IMR-90 (cell line): Measurements from ENCODE around the gene AP3B1. TPM values are rescaled to one million over a fixed set of nuclear protein-coding genes. Genes with fewer than 3 reads are reported as not detected.

Experiments
- ATAC-seq: fragments of 200-7000 bp; cut with Tn5 transposase; 2 replicates; pipeline ENCODE4 v1.9.1; 2020; ENCODE audit warnings: low read depth, mild to moderate bottlenecking, moderate library complexity
- BruUV-seq: library from RNA; stranded (reverse); fragments of 400-500 nt; replicated peaks from 2 replicates; lab custom pipeline; 2021; lab: Mats Ljungman, UMichigan
- CTCF ChIA-PET: fragments of 300-600 bp; formaldehyde crosslinking; extraction: SDS; loops from one replicate; lab custom pipeline; 2021; ENCODE audit warnings: antibody characterized with exemption; lab: Yijun Ruan, JAX
- POLR2A ChIA-PET: fragments of 300-600 bp; sonication (Branson Sonifier 250); formaldehyde crosslinking; loops from one replicate; lab custom pipeline; 2022; ENCODE audit warnings: antibody characterized with exemption; ENCODE audit not compliant: unreplicated experiment; lab: Charles Lee
- DNase-seq: peaks from one replicate; pipeline ENCODE4 v3.0.0; 2013
- H2AFZ ChIP-seq: replicated peaks from 2 replicates; pipeline ENCODE3; 2013; ENCODE audit warnings: low read length, mild to moderate bottlenecking; ENCODE audit not compliant: poor library complexity
- H2AK5ac ChIP-seq: 2 replicates; pipeline ENCODE4 v1.6.1; 2013; ENCODE audit warnings: low read depth, low read length, inconsistent platforms
- H2AK9ac ChIP-seq: replicated peaks from 2 replicates; pipeline ENCODE3; 2013; ENCODE audit warnings: mild to moderate bottlenecking, low read depth, low read length, moderate library complexity; ENCODE audit not compliant: poor library complexity
- H2BK120ac ChIP-seq: 2 replicates; pipeline ENCODE4 v1.6.1; 2013; ENCODE audit warnings: low read depth, low read length, inconsistent platforms
- H2BK15ac ChIP-seq: 3 replicates; pipeline ENCODE4 v1.6.1; 2013; ENCODE audit warnings: low read depth, low read length, inconsistent platforms
- H2BK20ac ChIP-seq: 2 replicates; pipeline ENCODE4 v1.6.1; 2013; ENCODE audit warnings: low read depth, mild to moderate bottlenecking, inconsistent platforms, low read length, moderate library complexity
- H2BK5ac ChIP-seq: 2 replicates; pipeline ENCODE4 v1.6.1; 2013; ENCODE audit warnings: mild to moderate bottlenecking, low read depth, low read length, inconsistent platforms; ENCODE audit not compliant: poor library complexity, severe bottlenecking
- H3K14ac ChIP-seq: replicated peaks from 2 replicates; pipeline ENCODE4 v1.6.1; 2013; ENCODE audit warnings: low read depth, low read length, inconsistent platforms
- H3K18ac ChIP-seq: 2 replicates; pipeline ENCODE4 v1.6.1; 2013; ENCODE audit warnings: low read depth, low read length, control low read depth
- H3K23ac ChIP-seq: 2 replicates; pipeline ENCODE4 v1.6.1; 2013; ENCODE audit warnings: low read depth, low read length, inconsistent platforms
- H3K27ac ChIP-seq: 2 replicates; pipeline ENCODE4 v1.5.1; 2013; ENCODE audit warnings: mild to moderate bottlenecking, control low read depth, low read length; ENCODE audit not compliant: insufficient read depth
- H3K27me3 ChIP-seq: 2 replicates; pipeline ENCODE4 v1.6.1; 2013; ENCODE audit warnings: low read length; ENCODE audit not compliant: control insufficient read depth, insufficient read depth
- H3K36me3 ChIP-seq: 2 replicates; pipeline ENCODE4 v1.6.1; 2013; ENCODE audit warnings: low read length, mixed read lengths; ENCODE audit not compliant: control insufficient read depth, insufficient read depth
- H3K4ac ChIP-seq: 2 replicates; pipeline ENCODE4 v1.6.1; 2013; ENCODE audit warnings: low read depth, low read length, inconsistent platforms
- H3K4me1 ChIP-seq: 2 replicates; pipeline ENCODE4 v1.6.1; 2013; ENCODE audit warnings: low read length, mixed read lengths; ENCODE audit not compliant: control insufficient read depth, insufficient read depth
- H3K4me2 ChIP-seq: 2 replicates; pipeline ENCODE4 v1.6.1; 2013; ENCODE audit warnings: low read depth, mild to moderate bottlenecking, control low read depth, low read length, moderate library complexity
- H3K4me3 ChIP-seq: 2 replicates; pipeline ENCODE4 v1.5.1; 2013; ENCODE audit warnings: low read depth, mild to moderate bottlenecking, control low read depth, low read length, moderate library complexity; ENCODE audit not compliant: insufficient read depth
- H3K56ac ChIP-seq: 2 replicates; pipeline ENCODE4 v1.6.1; 2013; ENCODE audit warnings: low read length, inconsistent platforms; ENCODE audit not compliant: insufficient read depth; ENCODE audit errors: extremely low read depth
- H3K79me1 ChIP-seq, 2 experiments: 2 replicates each; pipeline ENCODE4 v1.6.1; 2013; ENCODE audit warnings: low read length in 2 of 2, inconsistent platforms in 1 of 2, low read depth in 1 of 2
- H3K9ac ChIP-seq: 2 replicates; pipeline ENCODE4 v1.6.1; 2013; ENCODE audit warnings: low read depth, low read length, control low read depth
- H3K9me1 ChIP-seq: 2 replicates; pipeline ENCODE4 v1.6.1; 2013; ENCODE audit warnings: low read length, inconsistent platforms; ENCODE audit not compliant: insufficient read depth
- H3K9me3 ChIP-seq: 2 replicates; pipeline ENCODE4 v1.6.1; 2013; ENCODE audit warnings: low read length; ENCODE audit not compliant: control insufficient read depth, insufficient read depth
- H4K20me1 ChIP-seq: 2 replicates; pipeline ENCODE4 v1.6.1; 2013; ENCODE audit warnings: low read length, inconsistent platforms; ENCODE audit not compliant: insufficient read depth
- H4K5ac ChIP-seq: 2 replicates; pipeline ENCODE4 v1.6.1; 2013; ENCODE audit warnings: mild to moderate bottlenecking, low read depth, low read length, control low read depth
- H4K8ac ChIP-seq, 2 experiments: 2 replicates each; pipeline ENCODE4 v1.6.1; 2013; ENCODE audit warnings: low read depth in 2 of 2, low read length in 2 of 2, control low read depth in 1 of 2, inconsistent platforms in 1 of 2
- H4K91ac ChIP-seq: 2 replicates; pipeline ENCODE4 v1.6.1; 2013; ENCODE audit warnings: low read depth, low read length, inconsistent platforms; ENCODE audit not compliant: insufficient read depth
- BHLHE40 ChIP-seq: fragments of 150-350 bp; IDR thresholded peaks from 2 replicates; pipeline ENCODE4 v1.6.1; 2016; ENCODE audit warnings: mild to moderate bottlenecking, low read depth, low read length
- CHD1 ChIP-seq: IDR thresholded peaks from 2 replicates; pipeline ENCODE4 v1.6.1; 2012; ENCODE audit warnings: low read depth, low read length, improper control_type of control experiment
- MAFK ChIP-seq: IDR thresholded peaks from 2 replicates; pipeline ENCODE4 v1.6.1; 2012; ENCODE audit warnings: low read depth, low read length, improper control_type of control experiment
- MAZ ChIP-seq: IDR thresholded peaks from 2 replicates; pipeline ENCODE4 v1.6.1; 2012; ENCODE audit warnings: low read depth, mild to moderate bottlenecking, low read length, improper control_type of control experiment, moderate library complexity, borderline replicate concordance
- MXI1 ChIP-seq: IDR thresholded peaks from 2 replicates; pipeline ENCODE4 v1.6.1; 2012; ENCODE audit warnings: low read depth, mild to moderate bottlenecking, low read length, moderate library complexity, borderline replicate concordance
- NFE2L2 ChIP-seq: fragments of 150-350 bp; IDR thresholded peaks from 2 replicates; pipeline ENCODE4 v1.6.1; 2016; ENCODE audit warnings: low read depth, mild to moderate bottlenecking, low read length
- POLR2A ChIP-seq: IDR thresholded peaks from 2 replicates; pipeline ENCODE4 v1.6.1; 2012; ENCODE audit warnings: mild to moderate bottlenecking, low read depth, low read length
- RAD21 ChIP-seq: IDR thresholded peaks from 2 replicates; pipeline ENCODE4 v1.6.1; 2012; ENCODE audit warnings: low read length, improper control_type of control experiment
- SMC3 ChIP-seq: fragments of 150-350 bp; IDR thresholded peaks from 2 replicates; pipeline ENCODE4 v1.6.1; 2016; ENCODE audit warnings: low read depth, mild to moderate bottlenecking, antibody characterized with exemption, low read length, moderate library complexity
- WGBS, 2 experiments: methylation state at CpG; one replicate each; pipeline versions ENCODE4 v1.1.5 to v1.1.7; 2013; ENCODE audit warnings: missing lambda C conversion rate in 2 of 2; ENCODE audit not compliant: insufficient read length in 1 of 2; ENCODE audit errors: extremely low coverage in 2 of 2; 5-methylcytosine and 5-hydroxymethylcytosine counted together
- dilution Hi-C: fragments of 300-500 bp; cut with HindIII; formaldehyde crosslinking; loops from one replicate; pipeline ENCODE4 v1.14.3; 2018; ENCODE audit warnings: low sequenced_read_pairs; ENCODE audit not compliant: unreplicated experiment
- in situ Hi-C: fragments of 300-500 bp; cut with MboI; formaldehyde crosslinking; loops from 3 replicates; pipeline ENCODE4 v1.14.3; 2019; ENCODE audit warnings: low sequenced_read_pairs, inconsistent platforms, mixed read lengths
- intact Hi-C: fragments of 100-400 bp; cut with micrococcal nuclease; formaldehyde crosslinking; loops from 2 replicates; pipeline ENCODE4 v1.10.0; 2022
- polyA plus RNA-seq, 3 experiments: library from polyadenylated mRNA; depleted of rRNA; stranded (reverse); fragments of >200 nt; gene quantifications; 2 replicates each; pipeline ENCODE4 v1.2.3, GENCODE V29; 2012; ENCODE audit warnings: low replicate concordance in 1 of 3
- total RNA-seq: library from RNA; depleted of rRNA; stranded (reverse); fragments of >200 nt; gene quantifications from 2 replicates; pipeline ENCODE4 v1.2.3, GENCODE V29; 2012
- TF ChIP-seq, protein P1 (sequence below): conservative IDR thresholded peaks from 2 replicates; pipeline ENCODE4 v1.5.1; 2012; ENCODE audit warnings: mild to moderate bottlenecking, low read depth, low read length, improper control_type of control experiment

AP3B1 gene
- total and polyA plus RNA-seq, 2 of the 4 experiments (the other 2 are of a cell fraction): 33.1 to 59.0 TPM

DNA sequence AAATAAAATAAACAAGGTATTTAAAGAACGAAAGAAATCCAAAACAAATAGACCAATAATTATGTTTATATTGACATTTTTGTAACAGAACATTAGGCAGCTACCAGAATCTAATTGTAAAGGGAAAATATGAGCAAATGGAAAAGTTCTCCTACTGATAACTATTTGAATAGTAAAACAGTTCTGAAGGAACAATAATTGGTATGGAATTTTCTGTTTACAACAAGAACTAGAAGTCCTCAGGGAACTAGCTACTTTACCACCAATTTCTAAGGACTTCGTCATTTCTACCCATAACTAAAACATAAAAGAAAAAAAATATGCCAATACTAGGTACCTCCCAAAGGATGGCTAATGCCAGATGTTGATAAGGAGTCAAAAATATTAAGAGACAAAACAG is 58.5 kb downstream of the AP3B1 start:
- Histone ChIP-seq H3K14ac (peak overlapping the region; percentile 25), H2BK120ac (no peak overlapping the region), H4K8ac (no peak overlapping the region), H2BK20ac (no peak overlapping the region), H3K4me2 (no peak overlapping the region), H3K9ac (no peak overlapping the region), H3K79me1 (peaks cover 33 to 38% of the 10 kb centered on the region in 2 experiments), H4K20me1 (peaks cover 18% of the 10 kb centered on the region; the same call in 1 of the 2 replicates), H3K18ac (no peak overlapping the region), H3K36me3 (peaks cover 5% of the 10 kb centered on the region), H4K91ac (0 out of 2 replicates have a peak overlapping the region, but pooled peaks have one; percentile 1), H2AFZ (no peak overlapping the region), H2BK15ac (no peak overlapping the region), H2BK5ac (peak overlapping the region; percentile 26), H3K27me3 (no peaks in the 10 kb centered on the region), H3K27ac (no peak overlapping the region), H3K4me1 (peaks cover 4% of the 10 kb centered on the region; the same call in 1 of the 2 replicates), H2AK9ac (no peak overlapping the region), H3K9me3 (no peaks in the 10 kb centered on the region), H3K56ac (no peak overlapping the region), H3K4me3 (no peak overlapping the region), H3K23ac (no peak overlapping the region), H4K5ac (no peak overlapping the region), H2AK5ac (no peak overlapping the region), H3K9me1 (no peaks in the 10 kb centered on the region; the same call in 1 of the 2 replicates), H3K4ac (no peak overlapping the region)
- DNase-seq (peak; percentile 24), ATAC-seq (peak; percentile 35)
- no CpG with 5 or more reads among the region's 2 CpGs for WGBS, 2 experiments
- intact Hi-C loops (no loop called here), in situ Hi-C loops (no loop called here), dilution Hi-C loops (no loop called here)
- CTCF ChIA-PET: interaction anchor here (1.3 kb wide), 1 partner anchor 20 kb away, joined by 3 read pairs; no protein-coding TSS in a partner anchor
- POLR2A ChIA-PET: no interaction called here
- no peak for TF ChIP-seq NFE2L2
- TF ChIP-seq POLR2A: no peak
- no peak for TF ChIP-seq BHLHE40
- TF ChIP-seq RAD21: no peak
- no peak for TF ChIP-seq MAZ
- TF ChIP-seq MXI1: no peak
- no peak for TF ChIP-seq CHD1
- TF ChIP-seq, protein P1, sequence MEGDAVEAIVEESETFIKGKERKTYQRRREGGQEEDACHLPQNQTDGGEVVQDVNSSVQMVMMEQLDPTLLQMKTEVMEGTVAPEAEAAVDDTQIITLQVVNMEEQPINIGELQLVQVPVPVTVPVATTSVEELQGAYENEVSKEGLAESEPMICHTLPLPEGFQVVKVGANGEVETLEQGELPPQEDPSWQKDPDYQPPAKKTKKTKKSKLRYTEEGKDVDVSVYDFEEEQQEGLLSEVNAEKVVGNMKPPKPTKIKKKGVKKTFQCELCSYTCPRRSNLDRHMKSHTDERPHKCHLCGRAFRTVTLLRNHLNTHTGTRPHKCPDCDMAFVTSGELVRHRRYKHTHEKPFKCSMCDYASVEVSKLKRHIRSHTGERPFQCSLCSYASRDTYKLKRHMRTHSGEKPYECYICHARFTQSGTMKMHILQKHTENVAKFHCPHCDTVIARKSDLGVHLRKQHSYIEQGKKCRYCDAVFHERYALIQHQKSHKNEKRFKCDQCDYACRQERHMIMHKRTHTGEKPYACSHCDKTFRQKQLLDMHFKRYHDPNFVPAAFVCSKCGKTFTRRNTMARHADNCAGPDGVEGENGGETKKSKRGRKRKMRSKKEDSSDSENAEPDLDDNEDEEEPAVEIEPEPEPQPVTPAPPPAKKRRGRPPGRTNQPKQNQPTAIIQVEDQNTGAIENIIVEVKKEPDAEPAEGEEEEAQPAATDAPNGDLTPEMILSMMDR: no peak
- TF ChIP-seq MAFK: no peak
- TF ChIP-seq SMC3: no peak
- no TSS peak for BruUV-seq
